Naive B cell (primary cell): ENCODE measurements around the gene CHTF18. TPM values are rescaled to one million over a fixed set of nuclear protein-coding genes. Genes with fewer than 3 reads are reported as not detected.

ENCODE experiments used
- ATAC-seq, 2 donors: fragments of 150-1000 bp; cut with Tn5 transposase; 2 replicates each; pipeline ENCODE4 v1.10.0; 2021; ENCODE audit warnings: low read depth in 2 of 2, mild to moderate bottlenecking in 2 of 2, moderate library complexity in 2 of 2
- DNase-seq: peaks from one replicate; pipeline ENCODE4 v3.0.0; 2022
- H3K27ac Mint-ChIP-seq, 6 donors: one replicate each; pipeline ENCODE4 v1.8.0; 2020 to 2022; ENCODE audit warnings: mild to moderate bottlenecking in 6 of 6, mixed read lengths in 6 of 6, moderate library complexity in 5 of 6, inconsistent platforms in 2 of 6
- H3K27me3 Mint-ChIP-seq, 3 donors: one replicate each; pipeline ENCODE4 v1.8.0; 2021 to 2022; ENCODE audit warnings: mixed read lengths in 3 of 3, mild to moderate bottlenecking in 1 of 3
- H3K36me3 Mint-ChIP-seq, 2 donors: one replicate each; pipeline ENCODE4 v1.8.0; 2020 to 2022; ENCODE audit warnings: mixed read lengths in 2 of 2, inconsistent platforms in 1 of 2, mild to moderate bottlenecking in 1 of 2
- H3K4me1 Mint-ChIP-seq, 3 donors: one replicate each; pipeline ENCODE4 v1.8.0; 2020 to 2022; ENCODE audit warnings: mixed read lengths in 3 of 3, inconsistent platforms in 1 of 3, mild to moderate bottlenecking in 1 of 3, moderate library complexity in 1 of 3
- H3K4me3 Mint-ChIP-seq, 8 donors: one replicate each; pipeline ENCODE4 v1.8.0; 2020 to 2022; ENCODE audit warnings: mild to moderate bottlenecking in 8 of 8, mixed read lengths in 8 of 8, moderate library complexity in 8 of 8, inconsistent platforms in 2 of 8
- H3K9me3 Mint-ChIP-seq, 7 donors: one replicate each; pipeline ENCODE4 v1.8.0; 2020 to 2022; ENCODE audit warnings: mixed read lengths in 7 of 7, mild to moderate bottlenecking in 5 of 7, inconsistent platforms in 2 of 7, moderate library complexity in 1 of 7
- polyA plus RNA-seq, 6 donors: library from polyadenylated mRNA; unstranded; fragments of 300-500 nt; fragmentation: Illumina TruSeq; gene quantifications; one replicate each; pipeline ENCODE4 v1.2.3, GENCODE V29; 2021; ENCODE audit warnings: low read depth in 6 of 6

Gene CHTF18
- polyA plus RNA-seq, 6 donors from 2014 or later, result 3.4 to 8.4 (median 4.6) TPM

DNA sequence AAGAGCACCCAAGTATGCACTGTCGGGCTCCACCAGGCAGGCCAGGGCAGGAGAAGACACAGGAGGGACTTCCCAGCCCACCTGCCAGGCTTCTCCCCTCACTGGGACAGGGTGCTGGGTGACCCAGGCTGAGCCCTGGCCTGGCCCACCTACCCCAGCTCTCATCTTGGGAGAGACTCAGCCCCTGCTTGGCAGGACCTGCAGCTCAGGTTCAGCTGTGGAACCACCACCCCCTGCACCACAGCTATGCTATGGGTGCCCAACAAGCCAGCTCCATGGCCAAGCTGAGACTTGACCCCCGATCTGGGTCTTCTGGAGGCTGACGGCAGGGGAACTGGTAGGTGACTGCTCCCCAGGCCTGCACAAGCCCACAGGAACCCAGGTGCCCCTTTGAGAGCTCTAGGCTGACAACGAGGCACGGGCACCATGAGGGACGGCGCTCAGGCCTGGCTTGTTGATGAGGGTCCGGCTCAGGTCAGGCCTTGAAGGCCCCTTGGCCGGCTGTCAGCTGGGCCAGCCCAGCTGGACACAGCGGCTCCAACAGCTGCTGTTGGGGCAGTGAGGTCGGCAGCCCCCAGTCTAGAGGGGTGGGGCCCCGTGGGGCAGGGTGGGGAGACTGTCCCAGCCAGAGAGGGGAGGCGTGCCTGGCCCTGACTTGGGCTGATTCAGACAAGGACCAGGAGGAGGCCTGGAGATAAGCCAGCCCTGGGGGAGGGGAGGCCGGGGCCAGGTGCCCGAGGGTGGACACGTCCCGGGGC, 4.8 kb upstream of the CHTF18 start:
- Mint-ChIP-seq H3K4me1 (peaks cover 0 to 7% (median 6%) of the 10 kb centered on the region in 3 donors), H3K9me3 (no peaks in the 10 kb centered on the region), H3K27me3 (peaks cover 0 to 10% (median 0%) of the 10 kb centered on the region in 3 donors), H3K27ac (no peak overlapping the region), H3K36me3 (no peaks in the 10 kb centered on the region), H3K4me3 (no peak overlapping the region)
- ATAC-seq (no peak), DNase-seq (no peak)

- no peak for DNase-seq
- ATAC-seq, result no peak
- Mint-ChIP-seq H3K27me3 (peaks cover 0 to 10% (median 0%) of the 10 kb centered on the region in 3 donors), H3K4me1 (peaks cover 0 to 7% (median 6%) of the 10 kb centered on the region in 3 donors), H3K36me3 (no peaks in the 10 kb centered on the region), H3K9me3 (no peaks in the 10 kb centered on the region), H3K4me3 (peak overlapping the region in 2 of 8 donors; percentile 54 to 65), H3K27ac (no peak overlapping the region)
Observed at GRCh38 chr16:784431-784830, 4.0 kb upstream of the CHTF18 start.

DNA sequence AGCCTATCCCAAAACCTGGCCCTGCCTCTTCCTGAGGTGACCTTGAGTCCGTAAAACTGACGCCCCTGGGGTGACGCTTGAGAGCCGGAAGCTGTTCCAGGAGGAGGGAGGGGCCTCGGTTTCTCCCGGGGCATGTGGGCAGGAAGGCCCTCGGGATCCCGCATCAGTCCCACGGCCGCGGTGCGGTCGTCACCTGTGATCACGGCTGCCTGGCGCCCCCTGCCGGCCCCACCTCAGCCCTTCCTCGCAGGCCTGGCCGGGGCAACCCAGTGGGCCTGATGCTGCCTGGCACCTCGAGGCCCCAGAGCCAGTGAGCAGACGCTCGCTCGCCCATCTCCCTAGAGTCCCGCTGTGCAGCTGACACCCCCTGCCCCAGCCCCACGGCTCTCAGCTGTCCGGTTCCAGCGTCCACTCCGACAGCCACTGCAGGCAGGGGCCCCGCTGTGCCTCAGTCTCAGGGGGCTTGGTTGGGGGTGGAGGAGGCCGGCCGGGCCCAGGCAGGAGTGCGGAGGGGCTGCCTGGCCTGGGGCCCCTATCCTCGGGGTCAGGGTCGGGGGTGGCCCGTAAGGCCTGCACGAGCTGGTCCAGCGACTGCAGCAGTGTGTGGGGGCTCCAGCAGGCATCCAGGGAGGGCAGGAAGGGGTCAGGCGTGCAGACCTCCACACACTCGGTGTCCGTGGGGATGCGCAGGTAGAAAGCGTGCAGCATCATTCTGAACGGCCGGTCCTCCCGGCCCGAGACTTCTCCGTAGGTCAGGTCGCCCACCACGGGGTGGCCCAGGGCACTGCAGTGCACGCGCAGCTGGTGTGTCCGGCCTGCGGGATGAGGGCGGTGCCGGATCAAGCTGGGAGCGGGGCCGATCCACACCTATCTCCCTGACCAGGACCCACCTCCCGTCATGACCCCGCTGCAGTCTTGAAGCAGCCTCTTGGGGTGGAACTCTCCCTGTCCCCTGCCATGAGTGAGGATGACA, 2.6 kb upstream of the CHTF18 start:
- H3K9me3 Mint-ChIP-seq, result no peaks in the 10 kb centered on the region
- H3K27ac Mint-ChIP-seq, result peak overlapping the region in 1 of 6 donors; percentile 60
- no peaks in the 10 kb centered on the region for H3K27me3 Mint-ChIP-seq
- ATAC-seq, result peak; percentile 20 to 22
- peaks cover 0 to 7% (median 6%) of the 10 kb centered on the region in 3 donors for H3K4me1 Mint-ChIP-seq
- H3K4me3 Mint-ChIP-seq, result peak overlapping the region; percentile 64 to 91 (median 82)
- no peaks in the 10 kb centered on the region for H3K36me3 Mint-ChIP-seq
- peak; percentile 68 for DNase-seq

DNA sequence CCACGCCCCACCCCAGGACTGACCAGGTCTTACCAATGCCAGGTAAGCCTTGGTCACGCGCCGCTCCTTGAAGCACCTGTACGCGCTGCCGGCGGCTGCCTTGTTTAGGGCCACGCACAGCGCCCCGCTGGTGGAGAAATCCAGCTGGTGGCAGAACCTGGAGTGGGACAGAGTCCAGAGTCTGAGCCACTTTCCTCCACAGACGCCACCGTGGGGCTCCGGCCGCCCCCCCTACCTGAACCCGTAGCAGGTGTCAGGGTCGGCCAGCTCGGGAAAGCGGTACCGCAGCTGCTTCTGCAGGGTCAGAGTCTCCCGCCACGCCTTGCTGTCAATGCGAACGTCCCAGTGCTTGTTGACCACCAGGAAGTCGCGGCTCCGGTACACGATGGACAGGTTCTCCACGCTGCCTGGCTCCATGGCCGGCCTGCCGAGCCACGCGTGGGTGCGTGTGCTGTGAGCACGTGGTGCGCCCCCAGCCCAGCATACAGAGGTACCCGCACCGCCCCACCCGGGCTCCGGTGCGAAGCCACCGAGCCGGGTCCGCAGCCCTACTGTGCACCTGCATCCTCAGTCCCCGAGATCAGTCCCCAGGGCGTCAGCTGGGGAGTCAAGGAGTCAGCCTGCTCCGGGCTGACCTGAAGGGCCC, 976 bp upstream of the CHTF18 start:
- H3K36me3 Mint-ChIP-seq, result peaks cover 0 to 8% of the 10 kb centered on the region in 2 donors
- DNase-seq, result no peak

DNA sequence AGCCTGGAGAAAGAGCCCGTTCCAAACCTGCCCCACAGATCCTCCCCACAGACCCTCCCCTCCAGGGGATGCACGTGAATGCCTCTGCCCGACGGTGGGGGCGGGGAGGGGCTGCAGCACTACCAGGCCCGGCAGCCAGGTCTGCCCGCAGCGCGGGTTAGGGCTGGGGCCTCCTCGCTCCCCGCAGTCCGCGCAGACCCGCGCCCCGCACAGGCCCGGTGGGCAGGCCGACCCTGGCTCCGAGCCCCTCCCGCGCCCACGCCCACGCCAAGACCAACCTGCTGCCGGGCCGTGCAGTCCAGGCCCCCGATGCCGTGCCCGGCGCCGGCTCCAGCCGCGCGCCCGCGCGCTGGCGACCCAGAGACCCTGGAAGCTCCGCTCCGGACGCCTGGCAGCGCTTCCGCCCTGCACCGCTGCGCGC, 432 bp upstream of the CHTF18 start, which contains the start of gene RPUSD1:
Gene RPUSD1 (minus strand): TSS at position 404 of the 421 bp plus-strand sequence. CDS start 644 bp downstream, outside the sequence.
- Mint-ChIP-seq H3K27me3 (no peaks in the 10 kb centered on the region), H3K4me3 (peak within 1 kb of the TSS; percentile 79 to 92 (median 86)), H3K27ac (peak within 1 kb of the TSS in 3 of 6 donors; percentile 44 to 63 (median 56)), H3K9me3 (no peaks in the 10 kb centered on the region), H3K36me3 (peaks cover 0 to 8% of the 10 kb centered on the region in 2 donors), H3K4me1 (peaks cover 5 to 11% (median 7%) of the 10 kb centered on the region in 3 donors)
- ATAC-seq (peak; percentile 15 to 17), DNase-seq (no peak)

More for the DNA sequence above, 976 bp upstream of the CHTF18 start:
- ATAC-seq, result no peak
- peaks cover 5 to 11% (median 7%) of the 10 kb centered on the region in 3 donors for H3K4me1 Mint-ChIP-seq
- H3K9me3 Mint-ChIP-seq, result no peaks in the 10 kb centered on the region
- peak overlapping the region in 2 of 6 donors; percentile 44 to 56 for H3K27ac Mint-ChIP-seq
- peak overlapping the region; percentile 79 to 91 (median 86) for H3K4me3 Mint-ChIP-seq
- H3K27me3 Mint-ChIP-seq, result no peaks in the 10 kb centered on the region

DNA sequence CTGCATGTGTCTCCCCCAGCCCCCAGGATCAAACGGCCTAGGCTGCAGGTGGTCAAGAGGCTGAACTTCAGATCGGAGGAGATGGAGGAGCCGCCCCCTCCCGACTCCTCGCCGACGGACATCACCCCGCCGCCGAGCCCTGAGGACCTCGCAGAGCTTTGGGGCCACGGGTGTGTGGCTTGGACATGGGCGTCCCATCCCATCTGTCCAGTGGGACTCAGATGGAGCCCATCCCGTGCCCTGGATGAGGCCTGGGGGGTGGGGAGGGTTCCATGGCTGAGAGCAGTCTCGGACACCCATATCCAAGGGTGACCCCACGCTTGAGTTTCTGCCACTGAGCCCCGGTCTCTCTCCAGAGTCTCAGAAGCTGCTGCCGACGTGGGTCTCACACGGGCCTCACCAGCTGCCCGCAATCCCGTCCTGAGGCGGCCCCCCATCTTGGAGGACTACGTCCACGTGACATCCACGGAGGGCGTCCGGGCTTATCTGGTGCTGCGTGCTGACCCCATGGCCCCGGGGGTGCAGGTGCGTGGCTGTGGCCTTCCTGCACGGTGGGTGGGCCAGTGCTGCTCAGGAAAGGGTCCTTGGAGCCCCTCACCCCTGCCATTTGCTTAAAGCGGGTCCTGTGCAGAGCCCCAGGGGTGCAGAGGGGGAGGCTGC, 901 bp downstream of the CHTF18 start:
- Mint-ChIP-seq H3K27me3 (no peaks in the 10 kb centered on the region), H3K36me3 (peaks cover 0 to 8% of the 10 kb centered on the region in 2 donors), H3K4me3 (peak overlapping the region in 7 of 8 donors; percentile 41 to 81 (median 53)), H3K27ac (no peak overlapping the region), H3K4me1 (peaks cover 5 to 11% (median 7%) of the 10 kb centered on the region in 3 donors), H3K9me3 (no peaks in the 10 kb centered on the region)
- ATAC-seq, result no peak
- DNase-seq, result no peak

DNA sequence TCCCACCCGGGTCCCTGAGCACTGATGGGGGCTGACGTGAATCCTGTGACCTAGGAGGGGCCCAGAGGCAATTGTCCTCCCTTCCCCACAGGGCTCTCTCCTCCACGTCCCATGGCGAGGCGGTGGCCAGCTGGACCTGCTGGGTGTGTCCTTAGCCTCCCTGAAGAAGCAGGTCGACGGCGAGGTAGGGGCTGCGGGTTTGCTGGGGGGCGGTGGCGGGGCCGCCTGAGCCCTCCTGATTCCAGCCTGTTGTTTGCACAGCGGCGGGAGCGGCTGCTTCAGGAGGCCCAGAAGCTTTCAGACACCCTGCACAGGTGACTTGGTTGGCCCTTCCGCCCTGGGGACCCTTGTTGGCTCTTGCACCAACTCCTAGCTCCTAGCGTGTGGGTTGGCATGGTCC, 1.7 kb downstream of the CHTF18 start:
- ATAC-seq, result no peak
- Mint-ChIP-seq H3K9me3 (no peaks in the 10 kb centered on the region), H3K36me3 (peaks cover 0 to 8% of the 10 kb centered on the region in 2 donors), H3K4me1 (peaks cover 3 to 7% (median 5%) of the 10 kb centered on the region in 3 donors), H3K27ac (peak overlapping the region in 1 of 6 donors; percentile 57), H3K27me3 (no peaks in the 10 kb centered on the region), H3K4me3 (peak overlapping the region; percentile 32 to 75 (median 58))
- DNase-seq, result no peak

- H3K4me1 Mint-ChIP-seq, result peaks cover 3 to 5% (median 5%) of the 10 kb centered on the region in 3 donors
- ATAC-seq, result no peak
- H3K4me3 Mint-ChIP-seq, result peak overlapping the region in 1 of 8 donors; percentile 78
- peak overlapping the region in 1 of 6 donors; percentile 59 for H3K27ac Mint-ChIP-seq
- no peaks in the 10 kb centered on the region for H3K27me3 Mint-ChIP-seq
- no peaks in the 10 kb centered on the region for H3K9me3 Mint-ChIP-seq
- H3K36me3 Mint-ChIP-seq, result peaks cover 0 to 8% of the 10 kb centered on the region in 2 donors
- no peak for DNase-seq
Observed at GRCh38 chr16:791131-791530, 2.7 kb downstream of the CHTF18 start.

DNA sequence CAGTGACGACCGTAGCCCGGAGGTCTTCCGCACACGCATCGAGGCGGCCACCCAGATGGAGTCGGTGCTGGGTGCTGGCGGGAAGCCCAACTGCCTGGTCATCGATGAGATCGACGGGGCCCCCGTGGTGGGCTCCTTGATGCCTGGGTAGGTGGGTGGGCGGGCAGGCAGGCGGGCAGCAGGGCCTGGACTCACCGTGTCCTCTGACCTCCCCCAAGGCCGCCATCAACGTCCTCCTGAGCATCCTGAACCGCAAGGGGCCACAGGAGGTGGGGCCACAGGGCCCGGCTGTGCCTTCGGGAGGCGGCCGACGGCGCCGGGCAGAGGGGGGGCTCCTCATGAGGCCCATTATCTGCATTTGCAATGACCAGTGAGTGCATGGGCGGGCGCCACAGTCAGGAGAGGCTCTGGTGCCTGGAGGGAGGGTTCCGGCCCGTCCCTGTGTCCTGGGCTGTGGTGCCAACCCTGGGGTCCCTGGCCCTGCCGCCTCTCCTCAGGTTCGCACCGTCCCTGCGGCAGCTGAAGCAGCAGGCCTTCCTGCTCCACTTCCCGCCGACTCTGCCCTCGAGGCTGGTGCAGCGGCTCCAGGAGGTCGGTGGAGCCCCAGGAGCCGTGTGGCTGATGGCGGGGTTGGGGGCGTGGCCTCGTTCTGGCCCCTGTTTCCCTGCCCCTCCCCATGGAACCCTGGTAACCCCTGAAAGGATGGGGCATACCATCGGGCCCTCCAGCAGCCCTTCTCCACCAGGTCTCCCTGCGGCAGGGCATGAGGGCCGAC, 4.0 kb downstream of the CHTF18 start:
- no peaks in the 10 kb centered on the region for H3K27me3 Mint-ChIP-seq
- no peak for ATAC-seq

DNA sequence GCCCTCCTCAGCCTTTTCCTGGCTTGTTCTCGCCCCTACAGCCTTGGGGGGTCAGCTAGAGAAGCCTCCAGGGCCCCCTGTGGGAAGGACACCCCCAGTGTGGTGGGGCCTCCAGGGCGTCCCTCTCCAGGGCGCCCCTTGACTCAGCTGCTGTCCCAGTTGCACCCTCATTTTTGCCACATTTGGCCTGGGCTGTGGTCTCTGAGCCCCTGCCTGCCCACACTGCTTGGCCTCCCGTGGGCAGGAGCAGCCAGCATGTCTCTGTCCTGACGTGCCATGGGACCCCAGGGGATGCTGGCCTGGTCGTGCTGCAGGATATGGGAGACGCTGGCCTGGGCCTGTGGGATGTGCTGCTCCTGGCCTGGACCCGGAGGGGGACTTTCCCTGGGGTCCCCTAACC, 5.0 kb downstream of the CHTF18 start:
- Mint-ChIP-seq H3K4me3 (no peak overlapping the region), H3K27ac (no peak overlapping the region), H3K9me3 (peaks cover 0 to 3% (median 0%) of the 10 kb centered on the region in 7 donors), H3K36me3 (peaks cover 0 to 16% of the 10 kb centered on the region in 2 donors), H3K27me3 (peaks cover 0 to 8% (median 8%) of the 10 kb centered on the region in 3 donors), H3K4me1 (peaks cover 0 to 5% (median 5%) of the 10 kb centered on the region in 3 donors)
- DNase-seq (no peak), ATAC-seq (no peak)

More for the DNA sequence above, 4.0 kb downstream of the CHTF18 start:
- H3K4me1 Mint-ChIP-seq, result peaks cover 0 to 5% (median 5%) of the 10 kb centered on the region in 3 donors
- DNase-seq, result no peak
- no peak overlapping the region for H3K27ac Mint-ChIP-seq
- no peak overlapping the region for H3K4me3 Mint-ChIP-seq
- H3K36me3 Mint-ChIP-seq, result peaks cover 0 to 8% of the 10 kb centered on the region in 2 donors
- H3K9me3 Mint-ChIP-seq, result no peaks in the 10 kb centered on the region

- peaks cover 0 to 16% of the 10 kb centered on the region in 2 donors for H3K36me3 Mint-ChIP-seq
- peaks cover 0 to 16% (median 8%) of the 10 kb centered on the region in 3 donors for H3K27me3 Mint-ChIP-seq
- ATAC-seq, result no peak
- no peak overlapping the region for H3K27ac Mint-ChIP-seq
- H3K9me3 Mint-ChIP-seq, result peaks cover 0 to 3% (median 0%) of the 10 kb centered on the region in 7 donors
- peaks cover 0 to 5% (median 5%) of the 10 kb centered on the region in 3 donors for H3K4me1 Mint-ChIP-seq
- no peak for DNase-seq
- H3K4me3 Mint-ChIP-seq, result peak overlapping the region in 1 of 8 donors; percentile 20
Observed at GRCh38 chr16:794091-794822, 5.8 kb downstream of the CHTF18 start.
